ENCODE results near the gene SHISA5.

SHISA5 gene

GRCh38 chr3:48430708-48431101, 73.3 kb downstream of the SHISA5 start:
- Histone ChIP-seq H3K27me3 (ENCODE audit: control insufficient read depth, insufficient read depth, low read length) (no peaks in the 10 kb centered on the region), H3K36me3 (ENCODE audit: control insufficient read depth, insufficient read depth, low read length) (no peaks in the 10 kb centered on the region), H3K9me3 (ENCODE audit: control insufficient read depth, low read length) (no peaks in the 10 kb centered on the region), H3K4me1 (ENCODE audit: control insufficient read depth, insufficient read depth, low read length) (peaks cover 67% of the 10 kb centered on the region), H3K9ac (ENCODE audit: low read length) (peak overlapping the region; percentile 77), H3K4me3 (ENCODE audit: low read length) (peak overlapping the region; percentile 40)

- no peaks in the 10 kb centered on the region for H3K36me3 ChIP-seq (ENCODE audit: control insufficient read depth, insufficient read depth, low read length)
- H3K9me3 ChIP-seq (ENCODE audit: control insufficient read depth, low read length) = no peaks in the 10 kb centered on the region
- H3K4me3 ChIP-seq (ENCODE audit: low read length) = peak within 1 kb of the TSS; percentile 40
- no peaks in the 10 kb centered on the region for H3K27me3 ChIP-seq (ENCODE audit: control insufficient read depth, insufficient read depth, low read length)
- peak within 1 kb of the TSS; percentile 77 for H3K9ac ChIP-seq (ENCODE audit: low read length)
- H3K4me1 ChIP-seq (ENCODE audit: control insufficient read depth, insufficient read depth, low read length) = peaks cover 72% of the 10 kb centered on the region
Measured at GRCh38 chr3:48429960-48430707, 73.8 kb downstream of the SHISA5 start, which contains the start of gene PLXNB1. PLXNB1 (minus strand) TSS chr3:48430086; CDS start chr3:48424611, 5,475 bp downstream.

GRCh38 chr3:48429317-48429959, 74.5 kb downstream of the SHISA5 start:
- Histone ChIP-seq H3K36me3 (ENCODE audit: control insufficient read depth, insufficient read depth, low read length) (no peaks in the 10 kb centered on the region), H3K27me3 (ENCODE audit: control insufficient read depth, insufficient read depth, low read length) (no peaks in the 10 kb centered on the region), H3K4me3 (ENCODE audit: low read length) (peak overlapping the region; percentile 40), H3K9ac (ENCODE audit: low read length) (peak overlapping the region; percentile 77), H3K4me1 (ENCODE audit: control insufficient read depth, insufficient read depth, low read length) (peaks cover 67% of the 10 kb centered on the region), H3K9me3 (ENCODE audit: control insufficient read depth, low read length) (no peaks in the 10 kb centered on the region)

DNA sequence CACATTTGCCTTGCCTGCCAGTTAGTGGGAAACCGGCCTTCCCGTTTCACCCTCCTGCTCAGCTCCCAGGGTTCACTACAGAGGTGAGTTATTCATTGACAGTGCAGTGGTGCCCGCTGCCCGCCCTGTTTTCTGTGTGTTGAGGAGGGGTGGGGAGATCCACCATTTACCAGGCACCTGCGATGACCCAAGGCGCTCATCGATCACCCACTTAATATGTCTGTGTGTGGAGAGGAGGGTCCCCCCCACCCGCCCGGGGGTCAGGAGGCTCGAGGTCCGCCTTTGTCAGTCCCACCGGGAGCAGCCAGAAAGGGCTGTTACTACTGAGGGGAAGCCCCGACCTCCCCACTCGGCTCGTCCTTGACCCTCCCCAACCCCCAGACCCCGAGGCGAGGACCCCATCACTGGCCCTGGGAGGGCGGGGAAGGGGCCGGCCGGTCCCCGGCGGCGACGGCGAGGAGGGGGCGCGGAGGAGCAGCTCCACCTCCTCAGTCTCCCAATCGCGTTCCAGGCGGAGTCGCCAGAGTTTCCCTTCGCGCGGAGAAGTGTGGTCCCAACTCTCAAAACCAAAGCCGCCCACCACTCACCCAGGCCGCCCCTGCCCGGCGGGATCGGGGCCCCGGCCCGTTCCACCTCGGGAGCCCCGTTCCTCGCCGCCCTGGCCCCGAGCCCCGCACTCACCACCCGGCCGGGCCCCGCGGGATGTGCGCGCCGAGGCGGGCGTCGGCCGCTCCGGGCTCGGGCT, 75.2 kb downstream of the SHISA5 start:
- peak overlapping the region; percentile 39 for H3K4me3 ChIP-seq (ENCODE audit: low read length)
- H3K9me3 ChIP-seq (ENCODE audit: control insufficient read depth, low read length) = no peaks in the 10 kb centered on the region
- peaks cover 60% of the 10 kb centered on the region for H3K4me1 ChIP-seq (ENCODE audit: control insufficient read depth, insufficient read depth, low read length)
- no peaks in the 10 kb centered on the region for H3K27me3 ChIP-seq (ENCODE audit: control insufficient read depth, insufficient read depth, low read length)
- no peaks in the 10 kb centered on the region for H3K36me3 ChIP-seq (ENCODE audit: control insufficient read depth, insufficient read depth, low read length)
- peak overlapping the region; percentile 77 for H3K9ac ChIP-seq (ENCODE audit: low read length)

DNA sequence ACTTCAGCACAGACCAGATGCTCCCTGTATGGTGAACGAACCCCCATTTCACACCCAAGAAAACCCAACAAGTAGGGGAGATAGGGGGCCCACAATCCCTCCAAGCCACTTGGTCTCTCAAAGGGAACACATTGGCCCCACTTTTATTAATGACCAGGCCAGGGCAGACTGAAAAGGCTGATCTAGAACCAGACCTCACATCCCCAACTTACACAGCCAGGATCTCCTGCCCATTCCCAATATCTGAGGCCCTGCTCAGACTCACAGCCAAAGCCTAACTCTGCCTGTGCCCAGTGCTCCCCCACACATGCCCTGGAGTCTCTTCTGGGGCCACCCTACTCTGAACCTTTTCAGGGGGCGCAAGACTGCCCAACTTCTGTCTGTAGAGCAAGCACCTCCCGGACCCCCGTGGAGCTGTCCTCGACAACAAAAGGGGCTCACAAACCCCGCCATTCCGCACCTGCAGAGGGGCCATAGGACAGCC, 75.8 kb downstream of the SHISA5 start:
- Histone ChIP-seq H3K36me3 (ENCODE audit: control insufficient read depth, insufficient read depth, low read length) (no peaks in the 10 kb centered on the region), H3K9me3 (ENCODE audit: control insufficient read depth, low read length) (no peaks in the 10 kb centered on the region), H3K27me3 (ENCODE audit: control insufficient read depth, insufficient read depth, low read length) (no peaks in the 10 kb centered on the region), H3K4me3 (ENCODE audit: low read length) (peak overlapping the region; percentile 11), H3K4me1 (ENCODE audit: control insufficient read depth, insufficient read depth, low read length) (peaks cover 55% of the 10 kb centered on the region), H3K9ac (ENCODE audit: low read length) (peak overlapping the region; percentile 77)

DNA sequence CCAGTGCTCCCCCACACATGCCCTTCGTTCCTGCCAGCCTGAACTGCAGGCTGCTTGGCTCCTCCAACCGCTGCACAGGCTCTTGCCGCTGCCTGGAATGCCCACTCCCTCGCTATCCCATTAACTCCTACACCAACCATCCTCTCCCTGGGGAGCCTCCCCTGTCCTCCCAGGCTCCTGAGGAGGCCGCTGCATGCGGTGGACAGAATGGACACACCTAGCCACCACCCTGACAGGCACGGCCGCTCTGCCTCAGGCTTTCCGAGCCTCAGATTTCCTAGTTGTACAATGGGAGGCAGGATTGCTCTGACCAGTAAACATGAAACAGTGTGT, 76.4 kb downstream of the SHISA5 start:
- peak overlapping the region; percentile 77 for H3K9ac ChIP-seq (ENCODE audit: low read length)
- no peaks in the 10 kb centered on the region for H3K27me3 ChIP-seq (ENCODE audit: control insufficient read depth, insufficient read depth, low read length)
- H3K4me1 ChIP-seq (ENCODE audit: control insufficient read depth, insufficient read depth, low read length) = peaks cover 56% of the 10 kb centered on the region
- H3K9me3 ChIP-seq (ENCODE audit: control insufficient read depth, low read length) = no peaks in the 10 kb centered on the region
- peak overlapping the region; percentile 11 for H3K4me3 ChIP-seq (ENCODE audit: low read length)
- H3K36me3 ChIP-seq (ENCODE audit: control insufficient read depth, insufficient read depth, low read length) = peaks cover 1% of the 10 kb centered on the region

DNA sequence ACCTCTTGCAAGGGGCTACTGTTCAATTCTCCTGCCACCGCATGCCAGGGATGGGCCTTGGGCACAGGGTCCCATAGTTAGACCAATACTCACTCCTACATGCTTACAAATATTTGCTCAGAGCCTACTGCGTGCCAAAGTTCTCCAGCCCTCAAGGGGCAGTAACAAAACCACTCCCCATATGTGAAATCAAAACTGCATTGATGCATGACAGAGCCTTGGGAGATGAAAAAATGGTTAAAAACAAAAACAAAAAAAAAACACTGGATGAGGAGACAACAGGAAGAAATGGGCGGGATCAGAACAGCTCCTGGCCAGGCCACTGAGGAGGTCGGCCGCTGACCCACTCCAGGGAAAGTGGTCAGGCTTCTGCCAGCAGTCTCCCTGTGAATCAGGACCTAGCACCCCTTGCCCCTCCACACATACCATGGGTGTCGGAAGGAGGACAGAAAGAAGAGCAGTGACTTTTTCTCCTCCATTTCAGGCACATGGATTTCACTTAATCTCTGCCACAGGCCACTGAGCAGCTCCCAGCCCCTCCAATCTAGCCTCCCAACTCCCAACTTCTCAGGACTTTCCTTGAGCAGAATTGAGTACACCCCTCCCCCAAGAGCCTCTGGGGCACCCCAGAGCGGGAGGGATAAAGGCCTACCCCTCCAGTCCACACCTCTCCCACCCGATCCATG, 76.9 kb downstream of the SHISA5 start:
- Histone ChIP-seq H3K9ac (ENCODE audit: low read length) (peak overlapping the region; percentile 77), H3K27me3 (ENCODE audit: control insufficient read depth, insufficient read depth, low read length) (no peaks in the 10 kb centered on the region), H3K4me1 (ENCODE audit: control insufficient read depth, insufficient read depth, low read length) (peaks cover 58% of the 10 kb centered on the region), H3K9me3 (ENCODE audit: control insufficient read depth, low read length) (no peaks in the 10 kb centered on the region), H3K4me3 (ENCODE audit: low read length) (peak overlapping the region; percentile 11), H3K36me3 (ENCODE audit: control insufficient read depth, insufficient read depth, low read length) (peaks cover 5% of the 10 kb centered on the region)

DNA sequence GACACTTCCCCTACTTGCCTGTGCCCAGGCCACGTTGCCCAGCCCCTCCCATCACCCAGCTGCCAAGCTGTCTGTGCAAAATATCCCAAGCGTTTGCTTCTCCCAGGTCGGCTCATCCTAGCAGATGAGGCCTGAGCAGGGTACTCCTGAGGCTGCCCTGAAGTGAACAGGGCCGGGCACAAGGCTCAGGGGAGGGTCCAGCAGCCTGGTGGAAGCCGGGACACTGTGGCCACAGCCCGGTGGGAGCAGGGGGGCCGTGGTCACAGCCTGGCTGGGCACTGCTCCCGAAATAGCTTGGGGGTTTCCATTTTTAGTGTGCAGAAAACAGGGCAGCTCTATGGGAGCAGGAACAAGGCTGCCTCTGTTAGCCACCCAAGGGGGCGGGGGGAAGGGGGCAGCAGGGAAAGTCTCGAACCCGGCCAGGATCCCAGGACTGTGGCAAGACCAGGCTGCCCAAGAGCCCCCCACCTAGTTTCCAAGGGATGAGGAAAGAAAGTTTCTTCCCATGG, 77.5 kb downstream of the SHISA5 start:
- H3K4me3 ChIP-seq (ENCODE audit: low read length) = no peak overlapping the region
- peaks cover 58% of the 10 kb centered on the region for H3K4me1 ChIP-seq (ENCODE audit: control insufficient read depth, insufficient read depth, low read length)
- no peaks in the 10 kb centered on the region for H3K9me3 ChIP-seq (ENCODE audit: control insufficient read depth, low read length)
- H3K36me3 ChIP-seq (ENCODE audit: control insufficient read depth, insufficient read depth, low read length) = peaks cover 5% of the 10 kb centered on the region
- peak overlapping the region; percentile 10 for H3K9ac ChIP-seq (ENCODE audit: low read length)
- H3K27me3 ChIP-seq (ENCODE audit: control insufficient read depth, insufficient read depth, low read length) = no peaks in the 10 kb centered on the region

DNA sequence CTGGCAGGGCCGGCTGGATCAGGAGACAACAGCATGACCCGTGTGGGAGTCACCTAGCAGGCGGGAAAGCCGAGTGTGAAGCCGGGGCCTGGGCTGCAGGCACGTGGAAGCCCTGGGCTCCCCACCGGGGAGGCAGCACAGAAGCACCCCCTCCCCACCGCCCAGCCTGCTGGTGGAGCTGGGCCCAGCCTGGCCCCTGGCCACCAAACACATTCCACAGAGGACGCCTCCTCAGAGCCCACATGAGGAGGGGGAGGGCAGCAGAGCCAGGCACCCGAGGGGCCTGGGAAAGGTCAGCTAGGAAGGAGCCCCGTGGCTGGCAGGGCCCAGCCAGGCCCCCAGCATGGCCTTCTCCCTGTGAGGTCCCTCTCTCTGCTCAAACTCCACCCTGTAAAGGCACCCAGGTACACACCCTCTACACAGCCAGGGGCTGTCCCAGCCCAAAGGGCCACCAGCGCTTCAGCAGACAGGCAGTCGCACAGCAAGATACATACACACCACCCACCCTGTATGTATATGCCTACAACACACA, 78.6 kb downstream of the SHISA5 start:
- no peaks in the 10 kb centered on the region for H3K27me3 ChIP-seq (ENCODE audit: control insufficient read depth, insufficient read depth, low read length)
- H3K4me3 ChIP-seq (ENCODE audit: low read length) = no peak overlapping the region
- no peaks in the 10 kb centered on the region for H3K9me3 ChIP-seq (ENCODE audit: control insufficient read depth, low read length)
- H3K9ac ChIP-seq (ENCODE audit: low read length) = peak overlapping the region; percentile 47
- H3K36me3 ChIP-seq (ENCODE audit: control insufficient read depth, insufficient read depth, low read length) = peaks cover 5% of the 10 kb centered on the region
- peaks cover 50% of the 10 kb centered on the region for H3K4me1 ChIP-seq (ENCODE audit: control insufficient read depth, insufficient read depth, low read length)

DNA sequence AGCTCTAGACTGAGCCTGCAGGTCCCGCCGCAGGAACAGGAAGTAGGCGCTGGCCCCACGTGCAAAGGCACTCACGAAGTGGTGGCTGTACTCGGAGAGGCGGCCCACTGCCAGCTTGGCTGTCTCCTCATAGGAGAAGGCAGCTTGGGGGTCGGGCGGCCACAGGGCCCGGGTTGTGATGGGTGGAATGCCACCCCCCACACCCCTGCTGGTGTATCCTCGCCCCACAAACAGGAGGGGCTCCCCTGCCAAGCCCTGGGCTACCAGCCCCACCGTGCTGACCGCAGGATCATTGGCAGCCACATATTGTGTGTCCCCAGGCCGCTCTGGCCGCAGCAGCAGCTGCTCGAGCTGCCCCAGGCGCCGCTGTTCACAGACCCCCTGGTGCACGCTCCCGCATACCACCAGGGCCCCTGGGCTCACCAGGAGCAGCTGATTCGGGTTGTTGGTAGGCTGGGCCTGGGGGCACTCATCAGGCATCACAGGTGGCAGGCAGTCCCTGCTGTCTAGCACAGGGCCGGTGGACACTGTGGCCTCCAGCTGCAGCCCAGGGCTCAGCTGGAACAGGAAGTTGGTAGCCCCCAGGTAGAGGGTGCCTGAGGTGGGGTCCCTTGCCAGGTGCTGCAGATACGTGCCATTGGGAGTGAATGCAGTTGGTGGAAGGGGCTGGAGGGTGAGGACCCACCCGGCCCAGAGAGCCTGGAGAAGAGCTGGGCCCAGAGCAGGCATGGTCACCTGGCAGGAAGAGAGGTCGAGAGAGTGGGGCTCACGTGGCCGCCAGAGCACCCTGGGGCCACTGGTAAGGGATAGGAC, 79.9 kb downstream of the SHISA5 start:
- H3K27me3 ChIP-seq (ENCODE audit: control insufficient read depth, insufficient read depth, low read length) = no peaks in the 10 kb centered on the region
- H3K36me3 ChIP-seq (ENCODE audit: control insufficient read depth, insufficient read depth, low read length) = peaks cover 5% of the 10 kb centered on the region
- peaks cover 44% of the 10 kb centered on the region for H3K4me1 ChIP-seq (ENCODE audit: control insufficient read depth, insufficient read depth, low read length)
- no peak overlapping the region for H3K9ac ChIP-seq (ENCODE audit: low read length)
- H3K9me3 ChIP-seq (ENCODE audit: control insufficient read depth, low read length) = no peaks in the 10 kb centered on the region
- no peak overlapping the region for H3K4me3 ChIP-seq (ENCODE audit: low read length)
